ENCODE measurements around the gene RSRC1. TPM values are rescaled to one million over a fixed set of nuclear protein-coding genes. Genes with fewer than 3 reads are reported as not detected.
"Not testable (repeated sequence)": the region's sequence is repeated elsewhere in the genome, so short reads cannot be mapped to it uniquely, and the experiment has no call there.

The RSRC1 gene
- total RNA-seq, 1 donor from 2014 or later = 80.5 TPM

DNA sequence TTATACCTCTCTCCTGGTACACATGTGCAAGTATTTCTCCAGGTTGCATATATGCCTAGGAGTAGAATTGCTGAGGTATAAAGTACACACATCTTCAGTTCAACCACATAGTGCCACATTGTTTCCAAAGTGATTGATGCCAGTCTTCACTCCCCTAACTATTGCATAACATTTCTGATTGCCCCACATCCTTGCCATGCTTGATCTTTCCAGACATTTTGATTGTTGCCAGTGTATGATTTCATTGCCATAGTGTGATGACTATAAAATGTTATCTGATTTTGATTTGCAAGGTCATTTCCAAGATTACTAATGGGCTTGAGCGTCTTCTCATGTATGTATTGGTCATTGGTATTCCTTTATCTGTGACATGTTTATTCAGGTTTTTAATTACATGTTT is 400.0 kb downstream of the RSRC1 start:
- no peak overlapping the region for H3K27ac Mint-ChIP-seq
- Histone ChIP-seq H2AFZ (replicated peaks) (no peak overlapping the region), H3K9ac (no peak overlapping the region), H3K36me3 (no peaks in the 10 kb centered on the region), H3K79me2 (ENCODE audit: low read depth) (no peaks in the 10 kb centered on the region), H3K9me3 (ENCODE audit: low read depth) (no peaks in the 10 kb centered on the region), H3K4me3 (no peak overlapping the region), H4K20me1 (ENCODE audit: low read depth) (no peaks in the 10 kb centered on the region), H3K4me2 (no peak overlapping the region), H3K27me3 (no peaks in the 10 kb centered on the region), H3F3A (ENCODE audit: low read depth) (no peaks in the 10 kb centered on the region), H3K27ac (no peak overlapping the region), H3K4me1 (no peaks in the 10 kb centered on the region)
- DNase-seq (ENCODE audit: low spot score) = no peak
- H3K27me3 Mint-ChIP-seq (ENCODE audit: insufficient read depth, low read depth) = no peaks in the 10 kb centered on the region
- H3K4me3 Mint-ChIP-seq = no peak overlapping the region
- H3K9me3 Mint-ChIP-seq = peaks cover 9% of the 10 kb centered on the region
- no peaks in the 10 kb centered on the region for H3K4me1 Mint-ChIP-seq
- no peaks in the 10 kb centered on the region for H3K36me3 Mint-ChIP-seq
- TF ChIP-seq CTCF (IDR thresholded peaks at IDR 0.05) (no peak), EZH2 (IDR thresholded peaks at IDR 0.05) (no peak), EZH2phosphoT487 (IDR thresholded peaks at IDR 0.05) (no peak)

DNA sequence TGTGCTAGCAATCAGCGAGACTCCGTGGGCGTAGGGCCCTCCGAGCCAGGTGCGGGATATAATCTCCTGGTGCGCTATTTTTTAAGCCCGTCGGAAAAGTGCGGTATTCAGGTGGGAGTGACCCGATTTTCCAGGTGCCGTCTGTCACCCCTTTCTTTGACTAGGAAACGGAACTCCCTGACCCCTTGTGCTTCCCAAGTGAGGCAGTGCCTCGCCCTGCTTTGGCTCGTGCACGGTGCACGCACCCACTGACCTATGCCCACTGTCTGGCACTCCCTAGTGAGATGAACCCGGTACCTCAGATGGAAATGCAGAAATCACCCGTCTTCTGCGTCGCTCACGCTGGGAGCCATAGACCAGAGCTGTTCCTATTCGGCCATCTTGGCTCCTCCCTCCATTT is 406.8 kb downstream of the RSRC1 start:
- not testable (repeated sequence) for H3K4me3 ChIP-seq; H3F3A ChIP-seq (ENCODE audit: low read depth); H3K4me3 Mint-ChIP-seq; H3K27ac ChIP-seq; H3K36me3 Mint-ChIP-seq; H3K27me3 Mint-ChIP-seq (ENCODE audit: insufficient read depth, low read depth); H3K9ac ChIP-seq; H2AFZ ChIP-seq (replicated peaks); H3K27me3 ChIP-seq; H3K9me3 ChIP-seq (ENCODE audit: low read depth); H4K20me1 ChIP-seq (ENCODE audit: low read depth); H3K4me1 ChIP-seq; H3K79me2 ChIP-seq (ENCODE audit: low read depth); DNase-seq (ENCODE audit: low spot score); H3K36me3 ChIP-seq; H3K27ac Mint-ChIP-seq; H3K4me2 ChIP-seq; H3K4me1 Mint-ChIP-seq
- H3K9me3 Mint-ChIP-seq = peaks cover 15% of the 10 kb centered on the region

GRCh38 chr3:158519776-158520175 is 409.9 kb downstream of the RSRC1 start:
- DNase-seq (ENCODE audit: low spot score) = no peak
- Mint-ChIP-seq H3K27ac (no peak overlapping the region), H3K4me1 (no peaks in the 10 kb centered on the region), H3K9me3 (peaks cover 9% of the 10 kb centered on the region), H3K36me3 (no peaks in the 10 kb centered on the region), H3K4me3 (no peak overlapping the region), H3K27me3 (ENCODE audit: insufficient read depth, low read depth) (no peaks in the 10 kb centered on the region)
- H3K79me2 ChIP-seq (ENCODE audit: low read depth) = no peaks in the 10 kb centered on the region
- H3K36me3 ChIP-seq = no peaks in the 10 kb centered on the region
- H3K4me1 ChIP-seq = no peaks in the 10 kb centered on the region
- H3K4me2 ChIP-seq = no peak overlapping the region
- no peaks in the 10 kb centered on the region for H4K20me1 ChIP-seq (ENCODE audit: low read depth)
- H3K9me3 ChIP-seq (ENCODE audit: low read depth) = no peaks in the 10 kb centered on the region
- no peak overlapping the region for H3K9ac ChIP-seq
- H2AFZ ChIP-seq (replicated peaks) = no peak overlapping the region
- no peak for TF ChIP-seq EZH2 (IDR thresholded peaks at IDR 0.05)
- H3K4me3 ChIP-seq = no peak overlapping the region
- H3F3A ChIP-seq (ENCODE audit: low read depth) = no peaks in the 10 kb centered on the region
- H3K27me3 ChIP-seq = no peaks in the 10 kb centered on the region
- H3K27ac ChIP-seq = no peak overlapping the region

DNA sequence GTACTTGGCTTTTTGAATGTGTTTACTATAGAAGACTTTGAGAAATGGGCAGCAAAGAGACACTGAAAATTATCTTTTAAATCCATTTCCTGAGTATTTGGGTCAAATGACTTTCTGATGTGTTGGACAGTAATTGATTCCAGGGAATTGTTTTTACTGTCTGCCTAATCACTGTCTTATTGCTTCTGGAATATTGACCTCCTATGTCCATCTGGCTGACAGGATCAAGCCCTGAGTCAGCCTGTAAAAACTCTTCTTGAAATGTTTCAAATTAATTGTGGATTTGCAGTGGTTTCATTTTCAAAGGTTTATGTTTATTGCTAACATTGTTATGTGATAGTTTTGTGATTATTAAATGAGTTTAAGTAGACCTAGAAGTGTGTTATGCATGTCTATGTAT is 410.5 kb downstream of the RSRC1 start:
- no peaks in the 10 kb centered on the region for H3K36me3 ChIP-seq
- H3K4me3 ChIP-seq = no peak overlapping the region
- no peaks in the 10 kb centered on the region for H3K4me1 Mint-ChIP-seq
- H3K9me3 ChIP-seq (ENCODE audit: low read depth) = no peaks in the 10 kb centered on the region
- no peaks in the 10 kb centered on the region for H3K27me3 Mint-ChIP-seq (ENCODE audit: insufficient read depth, low read depth)
- peaks cover 9% of the 10 kb centered on the region for H3K9me3 Mint-ChIP-seq
- no peaks in the 10 kb centered on the region for H3K4me1 ChIP-seq
- no peaks in the 10 kb centered on the region for H3K36me3 Mint-ChIP-seq
- H3K9ac ChIP-seq = no peak overlapping the region
- H3F3A ChIP-seq (ENCODE audit: low read depth) = no peaks in the 10 kb centered on the region
- H3K4me2 ChIP-seq = no peak overlapping the region
- no peaks in the 10 kb centered on the region for H4K20me1 ChIP-seq (ENCODE audit: low read depth)
- DNase-seq (ENCODE audit: low spot score) = no peak
- H3K79me2 ChIP-seq (ENCODE audit: low read depth) = no peaks in the 10 kb centered on the region
- no peak overlapping the region for H3K4me3 Mint-ChIP-seq
- H3K27me3 ChIP-seq = no peaks in the 10 kb centered on the region
- TF ChIP-seq CTCF (IDR thresholded peaks at IDR 0.05) (no peak), EZH2phosphoT487 (IDR thresholded peaks at IDR 0.05) (no peak), EZH2 (IDR thresholded peaks at IDR 0.05) (no peak)
- H3K27ac Mint-ChIP-seq = no peak overlapping the region
- no peak overlapping the region for H2AFZ ChIP-seq (replicated peaks)
- H3K27ac ChIP-seq = no peak overlapping the region

Measured in neural progenitor cell (in vitro differentiated cells).